Nephron progenitor cell (in vitro differentiated cells): ENCODE measurements around the gene LCNL1.
"Not testable (repeated sequence)": the region's sequence is repeated elsewhere in the genome, so short reads cannot be mapped to it uniquely, and the experiment has no call there.

Experiments used
- DNase-seq: peaks from one replicate; pipeline ENCODE4 v3.0.0; 2021
- H3K27ac Mint-ChIP-seq: 2 replicates; pipeline ENCODE4 v1.8.0; 2021; ENCODE audit warnings: mild to moderate bottlenecking, moderate library complexity, mixed read lengths
- H3K27me3 Mint-ChIP-seq: 2 replicates; pipeline ENCODE4 v1.8.0; 2021; ENCODE audit warnings: mild to moderate bottlenecking, low read depth, mixed read lengths; ENCODE audit not compliant: poor library complexity
- H3K36me3 Mint-ChIP-seq: 2 replicates; pipeline ENCODE4 v1.8.0; 2021; ENCODE audit warnings: low read depth, mixed read lengths
- H3K4me1 Mint-ChIP-seq: 2 replicates; pipeline ENCODE4 v1.8.0; 2021; ENCODE audit warnings: mixed read lengths
- H3K4me3 Mint-ChIP-seq: 2 replicates; pipeline ENCODE4 v1.8.0; 2021; ENCODE audit warnings: mild to moderate bottlenecking, moderate library complexity, mixed read lengths
- H3K9me3 Mint-ChIP-seq: 2 replicates; pipeline ENCODE4 v1.8.0; 2021; ENCODE audit warnings: mild to moderate bottlenecking, moderate library complexity, mixed read lengths
- TF ChIP-seq, protein P1 (sequence below): fragments of 200-600 bp; sonication (generic); IDR thresholded peaks from 2 replicates; pipeline ENCODE4 v1.5.0; 2021; ENCODE audit warnings: antibody characterized with exemption

The LCNL1 gene

DNA sequence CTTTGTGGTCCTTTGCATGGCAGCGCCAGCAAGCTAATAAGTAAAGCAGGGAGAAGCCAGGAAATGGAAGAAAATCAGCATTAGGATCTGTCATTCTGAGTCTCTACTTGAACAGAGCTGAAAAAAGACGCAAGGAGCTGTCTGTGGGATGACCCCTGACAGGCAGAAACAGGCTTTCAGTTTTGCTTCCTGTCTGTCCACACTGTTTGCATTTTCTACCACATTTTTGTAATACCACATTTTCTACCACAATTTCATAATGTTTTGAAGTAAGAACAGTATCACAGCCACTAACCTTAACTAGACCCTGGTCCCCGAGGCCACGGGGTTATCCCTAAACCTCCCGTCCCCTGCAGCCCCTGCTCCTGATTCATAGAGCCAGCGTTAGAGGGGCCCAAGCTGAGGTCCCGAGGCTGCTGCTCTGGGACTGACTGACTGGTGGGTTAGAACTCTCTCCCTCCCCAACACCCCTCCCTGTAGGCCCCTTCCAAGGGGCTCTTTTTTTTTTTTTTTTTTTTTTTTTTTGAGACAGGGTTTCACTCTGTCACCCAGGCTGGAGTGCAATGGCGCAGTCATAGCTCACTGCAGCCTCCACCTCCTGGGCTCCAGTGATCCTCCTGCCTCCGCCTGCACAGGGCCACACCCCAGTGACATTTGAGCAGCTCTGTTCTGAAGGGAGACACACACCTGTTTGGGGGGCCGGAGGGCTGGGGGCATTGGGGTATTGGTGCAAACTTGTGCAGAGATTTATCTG is 17.6 kb downstream of the LCNL1 start:
- peaks cover 27% of the 10 kb centered on the region for H3K27me3 Mint-ChIP-seq
- no peak for DNase-seq
- no peak overlapping the region for H3K27ac Mint-ChIP-seq
- H3K4me3 Mint-ChIP-seq = no peak overlapping the region
- H3K9me3 Mint-ChIP-seq = peaks cover 11% of the 10 kb centered on the region
- H3K36me3 Mint-ChIP-seq = no peaks in the 10 kb centered on the region
- peaks cover 25% of the 10 kb centered on the region for H3K4me1 Mint-ChIP-seq
- TF ChIP-seq, protein P1, sequence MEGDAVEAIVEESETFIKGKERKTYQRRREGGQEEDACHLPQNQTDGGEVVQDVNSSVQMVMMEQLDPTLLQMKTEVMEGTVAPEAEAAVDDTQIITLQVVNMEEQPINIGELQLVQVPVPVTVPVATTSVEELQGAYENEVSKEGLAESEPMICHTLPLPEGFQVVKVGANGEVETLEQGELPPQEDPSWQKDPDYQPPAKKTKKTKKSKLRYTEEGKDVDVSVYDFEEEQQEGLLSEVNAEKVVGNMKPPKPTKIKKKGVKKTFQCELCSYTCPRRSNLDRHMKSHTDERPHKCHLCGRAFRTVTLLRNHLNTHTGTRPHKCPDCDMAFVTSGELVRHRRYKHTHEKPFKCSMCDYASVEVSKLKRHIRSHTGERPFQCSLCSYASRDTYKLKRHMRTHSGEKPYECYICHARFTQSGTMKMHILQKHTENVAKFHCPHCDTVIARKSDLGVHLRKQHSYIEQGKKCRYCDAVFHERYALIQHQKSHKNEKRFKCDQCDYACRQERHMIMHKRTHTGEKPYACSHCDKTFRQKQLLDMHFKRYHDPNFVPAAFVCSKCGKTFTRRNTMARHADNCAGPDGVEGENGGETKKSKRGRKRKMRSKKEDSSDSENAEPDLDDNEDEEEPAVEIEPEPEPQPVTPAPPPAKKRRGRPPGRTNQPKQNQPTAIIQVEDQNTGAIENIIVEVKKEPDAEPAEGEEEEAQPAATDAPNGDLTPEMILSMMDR = no peak

DNA sequence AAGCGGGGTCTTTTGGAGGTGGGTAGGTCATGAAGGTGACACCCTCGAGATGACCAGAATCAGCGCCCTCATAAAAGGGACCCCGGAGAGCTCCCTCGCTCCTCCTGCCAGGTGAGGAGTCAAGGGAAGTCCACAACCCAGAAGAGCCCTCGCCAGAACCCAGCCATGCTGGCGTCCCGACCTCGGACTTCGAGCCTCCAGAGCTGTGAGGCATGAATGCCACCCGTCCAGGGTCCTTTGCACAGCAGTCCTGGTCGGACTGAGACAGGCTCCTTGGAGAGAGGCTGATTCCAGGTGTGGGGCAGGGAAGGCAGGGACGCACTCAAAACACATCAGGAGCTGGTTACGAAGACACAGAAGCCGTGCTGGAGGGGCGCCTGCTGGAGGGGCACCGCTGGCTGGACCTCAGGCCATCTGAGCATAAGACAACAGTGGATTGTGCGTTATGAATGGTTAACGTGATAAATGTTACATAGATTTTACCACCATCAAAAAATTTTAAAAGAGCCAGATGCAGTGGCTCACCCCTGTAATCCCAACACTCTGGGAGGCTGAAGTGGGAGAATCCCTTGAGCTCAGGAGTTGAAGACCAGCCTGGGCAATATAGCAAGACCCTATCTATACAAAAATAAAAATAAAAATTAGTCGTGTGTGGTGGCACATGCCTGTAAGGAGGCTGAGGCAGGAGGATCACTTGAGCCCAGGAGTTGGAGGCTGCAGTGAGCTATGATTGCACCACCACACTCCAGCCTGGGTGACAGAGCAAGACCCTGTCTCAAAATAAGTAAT is 19.3 kb downstream of the LCNL1 start:
- peaks cover 24% of the 10 kb centered on the region for H3K9me3 Mint-ChIP-seq
- peaks cover 20% of the 10 kb centered on the region for H3K4me1 Mint-ChIP-seq
- H3K27me3 Mint-ChIP-seq = peaks cover 27% of the 10 kb centered on the region
- no peaks in the 10 kb centered on the region for H3K36me3 Mint-ChIP-seq
- no peak overlapping the region for H3K4me3 Mint-ChIP-seq
- H3K27ac Mint-ChIP-seq = no peak overlapping the region
- TF ChIP-seq, protein P1 = no peak
- no peak for DNase-seq

DNA sequence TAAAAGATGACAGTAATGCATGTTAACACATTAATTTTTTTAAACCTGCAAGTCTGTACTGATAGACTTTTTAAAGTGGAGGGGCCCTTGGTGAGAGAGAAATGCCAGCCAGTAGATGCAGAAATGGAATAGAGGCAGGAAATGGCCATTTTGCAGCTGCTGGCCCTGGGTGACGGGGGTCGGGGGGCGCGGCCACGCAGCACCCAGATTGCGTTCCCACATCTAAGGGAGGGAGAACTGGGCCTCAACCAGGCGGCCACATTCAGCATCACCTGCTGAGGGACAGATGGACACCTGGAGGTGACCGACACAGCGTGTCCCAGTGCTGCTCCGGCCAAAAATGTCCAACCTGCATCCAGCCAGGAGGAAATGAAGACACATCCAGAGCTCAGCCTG is 19.9 kb downstream of the LCNL1 start:
- peaks cover 24% of the 10 kb centered on the region for H3K27me3 Mint-ChIP-seq
- H3K4me1 Mint-ChIP-seq = peaks cover 18% of the 10 kb centered on the region
- TF ChIP-seq, protein P1 = no peak
- H3K27ac Mint-ChIP-seq = no peak overlapping the region
- no peak for DNase-seq
- peaks cover 24% of the 10 kb centered on the region for H3K9me3 Mint-ChIP-seq
- no peak overlapping the region for H3K4me3 Mint-ChIP-seq
- H3K36me3 Mint-ChIP-seq = no peaks in the 10 kb centered on the region

DNA sequence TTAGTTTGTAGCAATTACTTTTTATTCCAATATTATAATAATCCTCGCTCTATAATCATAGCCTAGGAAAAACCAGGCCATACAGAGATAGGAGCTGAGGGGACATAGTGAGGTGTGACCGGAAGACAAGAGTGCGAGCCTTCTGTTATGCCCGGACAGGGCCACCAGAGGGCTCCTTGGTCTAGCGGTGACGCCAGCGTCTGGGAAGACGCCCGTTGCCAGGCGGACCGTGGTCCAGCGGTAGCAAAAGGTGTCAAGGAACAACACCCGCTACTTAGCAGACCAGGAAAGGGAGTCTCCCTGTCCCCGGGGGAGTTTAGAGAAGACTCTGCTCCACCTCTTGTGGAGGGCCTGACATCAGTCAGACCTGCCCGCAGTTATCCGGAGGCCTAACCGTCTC is 21.5 kb downstream of the LCNL1 start:
- H3K4me3 Mint-ChIP-seq, H3K27ac Mint-ChIP-seq, DNase-seq, H3K36me3 Mint-ChIP-seq: not testable (repeated sequence)
- TF ChIP-seq, protein P1 = peak; percentile 22
- Mint-ChIP-seq H3K27me3 (peaks cover 14% of the 10 kb centered on the region), H3K4me1 (peaks cover 16% of the 10 kb centered on the region), H3K9me3 (peaks cover 24% of the 10 kb centered on the region)

DNA sequence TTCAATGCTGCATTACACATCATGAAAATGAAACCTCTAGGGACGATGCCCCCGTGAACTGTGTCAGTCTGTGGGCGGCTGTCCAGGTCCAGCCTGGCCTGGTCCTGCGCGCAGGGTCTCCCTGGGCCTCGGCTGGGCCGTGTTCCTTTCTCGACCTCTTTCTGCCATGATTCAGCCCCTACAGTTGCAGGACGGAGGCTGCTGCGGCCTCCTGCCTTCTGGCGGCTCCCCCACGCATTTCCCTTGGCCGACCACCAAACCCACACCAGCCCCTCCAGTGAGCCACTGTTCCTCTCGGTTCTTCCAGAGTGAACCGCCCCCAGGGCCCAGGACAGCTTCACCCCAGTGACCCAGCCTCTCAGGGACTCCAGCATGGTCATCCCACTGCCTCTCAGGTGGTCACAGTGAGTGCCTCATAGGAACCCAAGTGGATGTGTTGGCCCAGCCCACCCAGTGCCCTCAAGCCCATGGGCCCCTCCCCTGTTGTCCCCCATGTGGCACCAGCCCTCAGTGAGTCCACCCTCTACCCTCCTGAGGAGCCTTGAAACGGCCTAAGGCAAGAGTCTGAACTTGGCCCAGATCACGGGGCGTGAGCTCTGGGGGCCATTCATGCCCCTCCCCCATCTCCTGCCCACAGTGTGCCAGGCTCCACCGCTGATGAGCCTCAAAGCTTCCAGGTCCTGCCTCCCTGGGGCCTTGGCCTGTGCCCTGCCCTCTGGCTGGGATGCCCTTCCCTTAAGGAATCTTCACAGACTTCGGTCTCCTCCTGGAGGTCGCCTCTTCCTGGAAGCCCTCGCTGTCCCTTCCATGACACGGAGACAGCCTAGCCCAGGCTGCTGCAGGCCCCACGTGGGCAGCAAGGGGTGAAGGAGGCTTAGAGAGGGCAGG is 23.6 kb downstream of the LCNL1 start:
- Mint-ChIP-seq H3K27ac (no peak overlapping the region), H3K36me3 (peaks cover 4% of the 10 kb centered on the region), H3K4me1 (peaks cover 7% of the 10 kb centered on the region), H3K9me3 (peaks cover 24% of the 10 kb centered on the region), H3K27me3 (peaks cover 7% of the 10 kb centered on the region), H3K4me3 (no peak overlapping the region)
- DNase-seq = no peak
- TF ChIP-seq, protein P1 = no peak
